ENCODE measurements around the gene ABTB1. TPM values are rescaled to one million over a fixed set of nuclear protein-coding genes. Genes with fewer than 3 reads are reported as not detected.
A peak's percentile ranks its signal among the peaks of the same experiment; 100 is the strongest.

ABTB1 gene
- total RNA-seq, 1 donor from 2014 or later, result 56.6 TPM

DNA sequence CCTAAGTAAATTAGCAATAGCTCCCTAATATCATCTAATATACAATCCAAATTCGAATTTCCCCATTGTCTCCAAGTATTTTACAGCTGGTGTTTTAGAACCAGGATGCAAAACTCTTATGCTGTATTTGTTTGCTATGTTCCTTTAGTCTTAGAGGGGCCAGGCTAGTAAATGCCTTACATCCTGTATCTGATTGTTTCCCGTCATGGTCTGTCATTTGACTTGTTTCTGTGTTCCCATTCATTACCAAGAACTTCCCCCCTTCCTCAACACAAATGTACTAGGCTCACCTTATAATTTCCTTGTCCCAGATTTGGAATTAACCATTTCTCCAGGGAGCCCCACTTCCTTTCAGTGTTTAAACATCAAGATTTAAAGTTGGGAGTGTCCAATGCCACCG is 54.1 kb downstream of the ABTB1 start:
- Histone ChIP-seq H3K36me3 (no peaks in the 10 kb centered on the region), H3K4me1 (peaks cover 30% of the 10 kb centered on the region), H3K27me3 (ENCODE audit: low read depth) (no peaks in the 10 kb centered on the region), H3K27ac (no peak overlapping the region), H3K4me3 (no peak overlapping the region), H3K9me3 (no peaks in the 10 kb centered on the region)
- TF ChIP-seq, protein P1, sequence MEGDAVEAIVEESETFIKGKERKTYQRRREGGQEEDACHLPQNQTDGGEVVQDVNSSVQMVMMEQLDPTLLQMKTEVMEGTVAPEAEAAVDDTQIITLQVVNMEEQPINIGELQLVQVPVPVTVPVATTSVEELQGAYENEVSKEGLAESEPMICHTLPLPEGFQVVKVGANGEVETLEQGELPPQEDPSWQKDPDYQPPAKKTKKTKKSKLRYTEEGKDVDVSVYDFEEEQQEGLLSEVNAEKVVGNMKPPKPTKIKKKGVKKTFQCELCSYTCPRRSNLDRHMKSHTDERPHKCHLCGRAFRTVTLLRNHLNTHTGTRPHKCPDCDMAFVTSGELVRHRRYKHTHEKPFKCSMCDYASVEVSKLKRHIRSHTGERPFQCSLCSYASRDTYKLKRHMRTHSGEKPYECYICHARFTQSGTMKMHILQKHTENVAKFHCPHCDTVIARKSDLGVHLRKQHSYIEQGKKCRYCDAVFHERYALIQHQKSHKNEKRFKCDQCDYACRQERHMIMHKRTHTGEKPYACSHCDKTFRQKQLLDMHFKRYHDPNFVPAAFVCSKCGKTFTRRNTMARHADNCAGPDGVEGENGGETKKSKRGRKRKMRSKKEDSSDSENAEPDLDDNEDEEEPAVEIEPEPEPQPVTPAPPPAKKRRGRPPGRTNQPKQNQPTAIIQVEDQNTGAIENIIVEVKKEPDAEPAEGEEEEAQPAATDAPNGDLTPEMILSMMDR (IDR thresholded peaks at IDR 0.05), result no peak
- no peak for ATAC-seq
- intact Hi-C loops (cut with DNase I), result no loop called here
- DNase-seq, result no peak

DNA sequence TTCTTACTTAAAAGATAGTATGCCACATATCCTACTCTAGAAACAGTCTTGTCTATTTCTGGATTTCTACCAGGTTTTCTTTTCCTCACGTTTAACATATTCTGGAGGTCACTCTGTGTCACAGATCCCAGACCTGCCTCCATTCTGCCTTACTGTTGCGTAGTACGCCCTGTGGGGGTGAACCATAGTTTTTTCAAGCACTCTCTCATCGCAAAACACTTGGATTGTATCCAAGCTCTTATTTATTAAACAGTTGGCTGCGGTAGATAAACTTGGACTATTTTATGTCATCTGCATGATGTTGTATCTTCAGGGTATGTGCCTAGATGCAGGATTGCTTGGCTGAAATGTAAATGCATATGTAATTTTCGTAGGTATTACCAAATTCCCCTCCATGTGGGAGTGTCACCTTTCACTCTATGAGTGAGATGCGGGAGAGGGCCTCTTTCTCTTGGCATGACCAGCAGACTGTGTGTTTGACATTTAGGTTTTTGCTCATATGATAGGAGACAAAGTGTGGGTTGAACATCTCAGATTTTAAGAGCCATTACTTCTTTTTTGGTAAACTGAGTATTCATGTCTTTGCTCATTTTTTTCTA is 55.8 kb downstream of the ABTB1 start:
- TF ChIP-seq, protein P1 (IDR thresholded peaks at IDR 0.05), result no peak
- H3K4me3 ChIP-seq, result no peak overlapping the region
- H3K27me3 ChIP-seq (ENCODE audit: low read depth), result no peaks in the 10 kb centered on the region
- no peak for ATAC-seq
- no peaks in the 10 kb centered on the region for H3K9me3 ChIP-seq
- H3K36me3 ChIP-seq, result no peaks in the 10 kb centered on the region
- no peak overlapping the region for H3K27ac ChIP-seq
- DNase-seq, result no peak
- peaks cover 15% of the 10 kb centered on the region for H3K4me1 ChIP-seq
- intact Hi-C loops (cut with DNase I), result no loop called here

DNA sequence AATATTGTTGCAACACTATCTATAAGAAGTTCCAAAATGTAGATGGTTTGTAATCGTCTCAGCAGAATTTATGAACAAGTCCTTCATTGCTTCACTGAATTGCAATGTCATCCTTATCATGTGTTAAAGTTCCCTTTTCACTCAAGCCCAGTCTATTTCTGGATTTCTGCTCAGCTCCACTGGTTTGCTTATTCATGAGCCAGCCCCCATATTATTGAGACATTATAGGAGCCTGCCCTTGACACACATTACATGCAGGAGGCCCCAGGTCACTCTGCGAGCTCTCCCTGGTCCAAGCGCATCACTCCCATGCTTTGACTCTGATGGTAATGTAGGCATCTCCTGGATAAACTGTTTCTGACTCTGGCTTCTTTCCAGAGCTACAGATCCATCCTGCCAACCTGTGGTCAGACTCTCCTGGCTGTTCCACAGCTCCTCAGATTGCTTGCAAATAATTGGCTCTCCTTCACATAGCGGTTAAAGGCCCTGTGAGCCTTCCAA is 56.9 kb downstream of the ABTB1 start:
- no peaks in the 10 kb centered on the region for H3K36me3 ChIP-seq
- no peaks in the 10 kb centered on the region for H3K27me3 ChIP-seq (ENCODE audit: low read depth)
- no peak overlapping the region for H3K4me3 ChIP-seq
- DNase-seq (no peak), ATAC-seq (peak; percentile 71 to 77)
- H3K9me3 ChIP-seq, result no peaks in the 10 kb centered on the region
- H3K4me1 ChIP-seq, result peaks cover 24% of the 10 kb centered on the region
- no peak overlapping the region for H3K27ac ChIP-seq
- TF ChIP-seq, protein P1 (IDR thresholded peaks at IDR 0.05), result no peak
- intact Hi-C loops (cut with DNase I), result no loop called here

GRCh38 chr3:127730171-127730570 is 57.4 kb downstream of the ABTB1 start:
- intact Hi-C loops (cut with DNase I), result no loop called here
- H3K4me3 ChIP-seq, result no peak overlapping the region
- no peak overlapping the region for H3K27ac ChIP-seq
- no peaks in the 10 kb centered on the region for H3K9me3 ChIP-seq
- H3K4me1 ChIP-seq, result peaks cover 30% of the 10 kb centered on the region
- ATAC-seq, result no peak
- H3K27me3 ChIP-seq (ENCODE audit: low read depth), result no peaks in the 10 kb centered on the region
- DNase-seq, result no peak
- TF ChIP-seq, protein P1 (IDR thresholded peaks at IDR 0.05), result no peak
- no peaks in the 10 kb centered on the region for H3K36me3 ChIP-seq

Other genes with a start within 250 kb of the ABTB1 start
- 38.8 TPM for gene TPRA1, start 82.2 kb upstream of the ABTB1 start, total RNA-seq
- gene MCM2, start 74.5 kb upstream of the ABTB1 start, total RNA-seq, result 6.1 TPM
- gene PODXL2, start 43.8 kb upstream of the ABTB1 start, total RNA-seq, result 2.2 TPM
- gene MGLL, start 149.6 kb downstream of the ABTB1 start, total RNA-seq, result 132 TPM
- gene KBTBD12, start 242.3 kb downstream of the ABTB1 start, total RNA-seq, result 0.95 TPM